ENCODE results near the gene CHIA. TPM values are rescaled to one million over a fixed set of nuclear protein-coding genes. Genes with fewer than 3 reads are reported as not detected.

Gene CHIA
- total RNA-seq = not detected

DNA sequence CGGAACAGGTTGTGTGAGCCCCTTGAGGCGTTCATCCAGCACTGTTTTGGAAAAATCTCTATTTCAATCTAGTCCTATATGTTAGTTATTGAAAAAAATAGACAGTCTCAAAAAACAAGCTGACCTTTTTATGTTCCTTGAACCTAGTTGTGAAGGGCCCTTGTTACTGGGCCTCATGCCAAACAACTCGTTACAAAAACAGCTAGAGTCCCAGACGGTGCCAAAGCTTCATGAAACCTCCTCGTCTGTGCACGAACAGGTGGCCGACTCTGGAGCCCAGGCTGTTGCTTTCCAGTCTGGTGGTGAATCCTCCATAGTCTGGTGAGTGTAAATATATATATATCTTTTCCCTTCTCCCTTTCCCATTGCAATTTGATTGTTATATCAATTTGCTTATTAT lies at the start of gene CHIA:
TSS of gene CHIA (plus strand) at position 222 of the 400 bp plus-strand sequence. CDS start 19,617 bp downstream, outside the sequence.
- intact Hi-C loops (cut with DNase I) = no loop called here
- no peaks in the 10 kb centered on the region for H3K36me3 ChIP-seq
- DNase-seq (ENCODE audit: extremely low spot score in 2 of 2) = no peak
- H3K4me1 ChIP-seq = no peaks in the 10 kb centered on the region
- H3K9me3 ChIP-seq = no peaks in the 10 kb centered on the region
- no peak within 1 kb of the TSS for H3K4me3 ChIP-seq
- H3K27ac ChIP-seq = no peak within 1 kb of the TSS
- TF ChIP-seq POLR2AphosphoS5 (IDR thresholded peaks at IDR 0.05; ENCODE audit: insufficient read depth in 1 of 2, low read depth in 1 of 2) (no peak), POLR2A (IDR thresholded peaks at IDR 0.05) (no peak)
- TF ChIP-seq, protein P1, sequence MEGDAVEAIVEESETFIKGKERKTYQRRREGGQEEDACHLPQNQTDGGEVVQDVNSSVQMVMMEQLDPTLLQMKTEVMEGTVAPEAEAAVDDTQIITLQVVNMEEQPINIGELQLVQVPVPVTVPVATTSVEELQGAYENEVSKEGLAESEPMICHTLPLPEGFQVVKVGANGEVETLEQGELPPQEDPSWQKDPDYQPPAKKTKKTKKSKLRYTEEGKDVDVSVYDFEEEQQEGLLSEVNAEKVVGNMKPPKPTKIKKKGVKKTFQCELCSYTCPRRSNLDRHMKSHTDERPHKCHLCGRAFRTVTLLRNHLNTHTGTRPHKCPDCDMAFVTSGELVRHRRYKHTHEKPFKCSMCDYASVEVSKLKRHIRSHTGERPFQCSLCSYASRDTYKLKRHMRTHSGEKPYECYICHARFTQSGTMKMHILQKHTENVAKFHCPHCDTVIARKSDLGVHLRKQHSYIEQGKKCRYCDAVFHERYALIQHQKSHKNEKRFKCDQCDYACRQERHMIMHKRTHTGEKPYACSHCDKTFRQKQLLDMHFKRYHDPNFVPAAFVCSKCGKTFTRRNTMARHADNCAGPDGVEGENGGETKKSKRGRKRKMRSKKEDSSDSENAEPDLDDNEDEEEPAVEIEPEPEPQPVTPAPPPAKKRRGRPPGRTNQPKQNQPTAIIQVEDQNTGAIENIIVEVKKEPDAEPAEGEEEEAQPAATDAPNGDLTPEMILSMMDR (IDR thresholded peaks at IDR 0.05) = no peak
- no peaks in the 10 kb centered on the region for H3K27me3 ChIP-seq

DNA sequence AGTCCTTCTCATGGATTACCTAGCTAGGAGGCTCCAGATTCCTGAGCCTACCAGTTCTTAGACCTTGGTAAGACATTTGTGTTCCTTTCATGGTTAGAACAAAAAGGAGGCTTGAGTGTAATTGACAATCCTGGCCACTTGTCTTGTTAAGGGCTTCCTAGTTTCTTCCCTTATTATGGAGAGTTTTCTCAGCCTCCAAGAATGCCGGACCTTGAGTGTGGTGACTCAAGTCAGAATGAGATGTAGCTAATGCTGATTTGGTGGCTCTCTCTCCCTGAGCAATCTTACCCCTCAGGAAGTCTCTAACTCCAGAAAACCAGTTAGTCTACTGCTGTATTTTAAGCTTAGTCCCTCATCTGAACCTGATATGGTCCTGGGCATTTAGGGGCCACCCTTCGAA lies 48.9 kb upstream of the CHIA start:
- Histone ChIP-seq H3K27ac (no peak overlapping the region), H3K27me3 (no peaks in the 10 kb centered on the region), H3K4me3 (no peak overlapping the region), H3K36me3 (no peaks in the 10 kb centered on the region), H3K4me1 (no peaks in the 10 kb centered on the region), H3K9me3 (no peaks in the 10 kb centered on the region)
- TF ChIP-seq POLR2A (IDR thresholded peaks at IDR 0.05) (no peak), POLR2AphosphoS5 (IDR thresholded peaks at IDR 0.05; ENCODE audit: insufficient read depth in 1 of 2, low read depth in 1 of 2) (no peak)
- TF ChIP-seq, protein P1 (IDR thresholded peaks at IDR 0.05) = no peak
- no peak for DNase-seq (ENCODE audit: extremely low spot score in 2 of 2)
- intact Hi-C loops (cut with DNase I) = no loop called here

DNA sequence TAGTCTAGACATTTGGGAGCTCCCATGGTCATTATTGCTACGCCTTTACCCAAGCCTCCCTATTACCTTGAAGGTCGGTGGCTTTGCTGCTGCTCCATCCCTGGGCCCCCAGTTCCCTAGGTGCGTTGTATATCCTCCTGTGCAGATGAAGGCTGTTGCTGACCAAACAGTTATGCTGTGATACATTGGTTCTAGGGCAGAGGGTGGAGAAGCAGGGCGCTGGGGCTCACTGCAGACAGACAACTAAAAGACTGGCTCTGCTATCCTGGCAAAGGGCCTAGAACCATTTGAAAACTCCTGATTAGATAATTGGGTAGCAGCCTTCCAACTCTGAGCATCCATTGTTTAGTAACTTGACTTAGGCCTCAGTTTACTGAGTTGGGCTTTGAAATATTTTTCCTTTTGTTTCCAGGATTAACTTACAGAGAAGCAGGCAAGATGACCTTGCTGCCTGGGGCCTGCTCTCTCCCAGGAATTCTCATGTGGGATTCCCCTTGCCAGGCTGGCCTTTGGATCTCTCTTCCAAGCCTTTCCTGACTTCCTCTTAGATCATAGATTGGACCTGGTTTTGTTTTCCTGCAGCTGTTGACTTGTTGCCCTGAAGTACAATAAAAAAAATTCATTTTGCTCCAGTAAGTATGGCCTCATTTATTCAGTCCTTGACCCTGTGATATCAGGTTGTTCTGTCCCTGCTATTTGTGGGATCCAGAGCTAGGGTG lies 47.7 kb upstream of the CHIA start:
- DNase-seq (ENCODE audit: extremely low spot score in 2 of 2) = peak in 1 of 2 donors; percentile 67
- no peaks in the 10 kb centered on the region for H3K36me3 ChIP-seq
- H3K27me3 ChIP-seq = no peaks in the 10 kb centered on the region
- no peaks in the 10 kb centered on the region for H3K4me1 ChIP-seq
- no peak overlapping the region for H3K4me3 ChIP-seq
- no peak for TF ChIP-seq POLR2A (IDR thresholded peaks at IDR 0.05)
- TF ChIP-seq, protein P1 (IDR thresholded peaks at IDR 0.05) = no peak
- TF ChIP-seq POLR2AphosphoS5 (IDR thresholded peaks at IDR 0.05; ENCODE audit: insufficient read depth in 1 of 2, low read depth in 1 of 2) = no peak
- intact Hi-C loops (cut with DNase I) = no loop called here
- H3K9me3 ChIP-seq = no peaks in the 10 kb centered on the region
- H3K27ac ChIP-seq = no peak overlapping the region

DNA sequence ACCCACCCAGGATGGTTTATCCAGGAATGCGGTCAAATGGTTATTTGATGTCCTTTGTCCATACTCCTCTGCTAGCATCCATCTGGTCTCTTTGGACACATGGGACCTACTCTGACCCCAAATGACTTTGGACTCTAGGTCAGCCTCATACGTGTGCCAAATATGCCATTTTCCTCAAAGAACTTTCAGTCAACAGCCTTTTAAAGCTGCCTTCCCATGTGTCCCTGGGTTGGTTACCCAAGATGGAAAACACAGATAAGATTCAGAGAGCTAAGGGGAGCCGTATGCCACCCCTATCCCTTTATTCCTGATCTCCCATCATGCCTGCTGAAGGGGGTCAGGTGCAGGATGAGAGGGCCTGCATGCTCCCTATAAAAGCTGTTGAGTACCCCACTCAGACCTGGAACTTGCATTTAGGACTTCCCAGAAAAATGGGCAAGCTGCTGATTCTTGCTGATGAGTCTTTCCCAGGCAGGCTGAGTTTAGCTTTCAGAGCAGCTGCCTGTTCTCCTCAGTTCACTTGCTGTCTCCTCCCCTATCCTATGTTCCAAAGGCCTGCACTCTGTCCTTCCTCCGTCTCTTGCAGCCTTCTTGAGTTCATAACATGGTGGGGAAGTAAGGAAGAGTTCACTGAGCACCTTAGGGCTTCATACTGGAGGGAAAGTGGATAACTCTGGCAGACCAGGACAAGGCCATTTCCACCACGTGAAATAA lies 43.4 kb upstream of the CHIA start:
- DNase-seq (ENCODE audit: extremely low spot score in 2 of 2) = peak in 1 of 2 donors; percentile 67
- TF ChIP-seq POLR2A (IDR thresholded peaks at IDR 0.05) = no peak
- TF ChIP-seq POLR2AphosphoS5 (IDR thresholded peaks at IDR 0.05; ENCODE audit: insufficient read depth in 1 of 2, low read depth in 1 of 2) = no peak
- intact Hi-C loops (cut with DNase I) = no loop called here
- Histone ChIP-seq H3K4me1 (no peaks in the 10 kb centered on the region), H3K4me3 (no peak overlapping the region), H3K36me3 (no peaks in the 10 kb centered on the region), H3K27me3 (no peaks in the 10 kb centered on the region), H3K27ac (no peak overlapping the region), H3K9me3 (no peaks in the 10 kb centered on the region)

DNA sequence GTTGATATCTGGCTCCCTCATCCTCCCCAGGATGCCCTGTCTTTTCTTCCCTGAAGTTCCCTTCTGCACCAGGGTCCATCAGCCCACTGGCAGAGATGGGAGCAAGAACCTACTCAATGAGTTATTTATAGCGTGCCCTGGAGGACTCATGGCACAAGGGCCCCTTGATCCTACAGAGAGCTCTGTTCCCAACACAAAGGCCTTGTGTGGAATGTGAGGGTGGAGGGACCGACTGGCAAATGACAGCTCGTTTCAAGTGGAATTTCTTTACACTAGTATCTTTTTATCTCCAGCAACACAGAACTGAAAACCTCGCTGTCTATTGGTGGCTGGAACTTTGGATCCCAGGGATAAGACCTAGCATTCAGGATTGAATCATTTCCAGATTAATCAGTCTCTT lies 40.7 kb upstream of the CHIA start:
- intact Hi-C loops (cut with DNase I) = no loop called here
- Histone ChIP-seq H3K27ac (no peak overlapping the region), H3K9me3 (no peaks in the 10 kb centered on the region), H3K27me3 (no peaks in the 10 kb centered on the region), H3K4me1 (no peaks in the 10 kb centered on the region), H3K4me3 (no peak overlapping the region), H3K36me3 (no peaks in the 10 kb centered on the region)
- DNase-seq (ENCODE audit: extremely low spot score in 2 of 2) = no peak
- TF ChIP-seq POLR2A (IDR thresholded peaks at IDR 0.05) (no peak), POLR2AphosphoS5 (IDR thresholded peaks at IDR 0.05; ENCODE audit: insufficient read depth in 1 of 2, low read depth in 1 of 2) (no peak)
- TF ChIP-seq, protein P1 (IDR thresholded peaks at IDR 0.05) = no peak
